K562 (cell line): ENCODE data around the gene GMDS. TPM values are rescaled to one million over a fixed set of nuclear protein-coding genes. Genes with fewer than 3 reads are reported as not detected.

Experiments used
- ATAC-seq: fragments of 200-7000 bp; cut with Tn5 transposase; 3 replicates; pipeline ENCODE4 v1.9.1; 2020; ENCODE audit warnings: moderate library complexity
- BruUV-seq: library from RNA; stranded (reverse); fragments of 400-500 nt; replicated peaks from 2 replicates; lab custom pipeline; 2021; lab: Mats Ljungman, UMichigan
- CTCF ChIA-PET: fragments of 300-600 bp; formaldehyde crosslinking; extraction: SDS; loops from one replicate; lab custom pipeline; 2021; ENCODE audit warnings: low intra/inter-chr PET ratio; lab: Yijun Ruan, JAX
- POLR2A ChIA-PET: fragments of 300-600, 350-650 bp; sonication (Branson Sonifier 250); formaldehyde crosslinking; extraction: SDS; loops from one replicate; lab custom pipeline; 2021; ENCODE audit warnings: antibody characterized with exemption, inconsistent platforms; lab: Yijun Ruan, JAX
- DNase-seq, 4 experiments: peaks; one replicate each; pipeline versions ENCODE4 v3.0.0 to v3.0.0-alpha.2; 2011 to 2018; ENCODE audit warnings: low spot score in 3 of 4, mixed read lengths in 3 of 4; ENCODE audit errors: extremely low read depth in 1 of 4
- FAIRE-seq: peaks from 2 replicates; lab custom pipeline; 2011; peaks lifted over from hg19 to GRCh38; lab: Jason Lieb, UNC
- H2AFZ ChIP-seq: 2 replicates; pipeline ENCODE4 v1.6.0; 2011; ENCODE audit warnings: low read depth, low read length, control low read depth, inconsistent platforms
- H3K27ac ChIP-seq: fragments of 200-600 bp; 3 replicates; pipeline ENCODE4 v1.8.0; 2011; ENCODE audit warnings: low read depth, mild to moderate bottlenecking, control low read depth, inconsistent platforms, low read length, moderate library complexity, mixed read lengths; ENCODE audit errors: extremely low read depth
- H3K27me3 ChIP-seq, 2 experiments: fragments of 300-600 bp in 1 of 2; 2 replicates in 1 of 2; 3 replicates in 1 of 2; pipeline versions ENCODE4 v1.6.0 to v1.8.0; 2011; ENCODE audit warnings: inconsistent platforms in 2 of 2, low read length in 2 of 2, mild to moderate bottlenecking in 1 of 2, mixed read lengths in 1 of 2, moderate library complexity in 1 of 2; ENCODE audit not compliant: control insufficient read depth in 2 of 2, insufficient read depth in 2 of 2
- H3K36me3 ChIP-seq: fragments of 300-600 bp; 3 replicates; pipeline ENCODE4 v1.8.0; 2011; ENCODE audit warnings: mild to moderate bottlenecking, low read length, inconsistent platforms; ENCODE audit not compliant: control insufficient read depth, insufficient read depth
- H3K4me1 ChIP-seq, 2 experiments: fragments of 200-600 bp in 1 of 2; replicated peaks in 1 of 2; 2 replicates in 1 of 2; 3 replicates in 1 of 2; pipeline versions ENCODE4 v1.5.1 to v1.8.0; 2011; ENCODE audit warnings: inconsistent platforms in 2 of 2, low read length in 2 of 2, mild to moderate bottlenecking in 1 of 2, mixed read lengths in 1 of 2, moderate library complexity in 1 of 2; ENCODE audit not compliant: control insufficient read depth in 2 of 2, insufficient read depth in 2 of 2
- H3K4me2 ChIP-seq: 2 replicates; pipeline ENCODE4 v1.6.1; 2011; ENCODE audit warnings: low read length, control low read depth, inconsistent platforms, mixed read lengths; ENCODE audit not compliant: insufficient read depth
- H3K4me3 ChIP-seq: fragments of 200-600 bp; sonication (generic), shearing (Covaris generic); 2 replicates; pipeline ENCODE4 v1.5.1; 2016; ENCODE audit warnings: control low read depth, inconsistent platforms
- H3K79me2 ChIP-seq: fragments of 200-600 bp; 3 replicates; pipeline ENCODE4 v1.8.0; 2011; ENCODE audit warnings: low read length, inconsistent platforms; ENCODE audit not compliant: control insufficient read depth, insufficient read depth
- H3K9ac ChIP-seq, 2 experiments: 2 replicates each; pipeline versions ENCODE4 v1.6.0 to v1.6.1; 2011; ENCODE audit warnings: low read depth in 2 of 2, low read length in 2 of 2, control low read depth in 1 of 2, inconsistent platforms in 1 of 2, mild to moderate bottlenecking in 1 of 2, mixed read lengths in 1 of 2; ENCODE audit not compliant: insufficient read depth in 1 of 2
- H3K9me1 ChIP-seq: one replicate; pipeline ENCODE4 v1.6.0; 2011; ENCODE audit warnings: inconsistent platforms, mild to moderate bottlenecking, low read length, moderate library complexity; ENCODE audit not compliant: control insufficient read depth, insufficient read depth
- H3K9me3 ChIP-seq: replicated peaks from 2 replicates; pipeline ENCODE4 v1.5.1; 2011; ENCODE audit warnings: low read depth, low read length, inconsistent platforms; ENCODE audit not compliant: control insufficient read depth, insufficient read depth
- H4K20me1 ChIP-seq: replicated peaks from 2 replicates; pipeline ENCODE4 v1.6.1; 2011; ENCODE audit warnings: low read length, inconsistent platforms, mixed read lengths; ENCODE audit not compliant: control insufficient read depth, insufficient read depth
- BCOR ChIP-seq: fragments of 450-650 bp; IDR thresholded peaks from 2 replicates; pipeline ENCODE4 v1.6.1; 2016
- ELF2 ChIP-seq: fragments of 250-450 bp; sonication (Bioruptor Pico); IDR thresholded peaks from 2 replicates; pipeline ENCODE4 v1.5.0; 2021; ENCODE audit warnings: mild to moderate bottlenecking
- KLF1 ChIP-seq: fragments of 450-650 bp; IDR thresholded peaks from 2 replicates; pipeline ENCODE4 v1.6.1; 2016; ENCODE audit warnings: missing genetic modification characterization, missing compliant biosample characterization
- PURB ChIP-seq: sonication (generic); formaldehyde crosslinking; IDR thresholded peaks from 2 replicates; pipeline ENCODE4 v1.9.0; 2021; ENCODE audit warnings: low read depth, mild to moderate bottlenecking, missing genetic modification reagents
- XRCC5 ChIP-seq: fragments of 200-400 bp; formaldehyde crosslinking; IDR thresholded peaks from 2 replicates; pipeline ENCODE4 v1.6.1; 2017; ENCODE audit warnings: low read depth, mild to moderate bottlenecking, low read length
- ZNF436 ChIP-seq: fragments of 250-450, 450-650 bp; sonication (Bioruptor Pico); formaldehyde crosslinking; IDR thresholded peaks from 2 replicates; pipeline ENCODE4 v1.7.0; 2020; ENCODE audit warnings: mild to moderate bottlenecking
- ZSCAN29 ChIP-seq: fragments of 450-650 bp; IDR thresholded peaks from 2 replicates; pipeline ENCODE4 v1.6.1; 2017
- WGBS: fragments of 100-300 bp; shearing (Covaris generic); methylation state at CpG from one replicate; pipeline ENCODE4 v1.1.6; 2016; ENCODE audit warnings: low coverage, mixed read lengths; ENCODE audit not compliant: insufficient coverage; ENCODE audit errors: missing lambda C conversion rate; 5-methylcytosine and 5-hydroxymethylcytosine counted together
- in situ Hi-C: fragments of 300-500 bp; cut with MboI; formaldehyde crosslinking; loops from 4 replicates; pipeline ENCODE4 v1.15.0; 2018; ENCODE audit warnings: inconsistent platforms, mixed read lengths
- intact Hi-C: fragments of 100-400 bp; cut with micrococcal nuclease; formaldehyde crosslinking; loops from 2 replicates; pipeline ENCODE4 v1.14.2; 2022
- polyA plus RNA-seq, 8 experiments: library from polyadenylated mRNA; depleted of rRNA in 4 of 8; stranded (reverse) in 5 of 8; unstranded in 3 of 8; fragments of >200 nt; fragmentation: Nextera tagmentation in 2 of 8; fragmentation: Illumina TruSeq in 1 of 8; extraction: Ambion mirVana in 2 of 8; extraction: Trizol in 1 of 8; gene quantifications; 2 replicates each; pipeline versions ENCODE4 v1.2.1 to v1.2.3, GENCODE V29; 2011 to 2014; ENCODE audit warnings: inconsistent platforms in 1 of 8, missing spikeins in 1 of 8
- total RNA-seq, 7 experiments: library from RNA; depleted of rRNA in 6 of 7; stranded (reverse); fragments of >200 nt in 6 of 7; fragmentation: Illumina TruSeq in 2 of 7; extraction: Trizol in 2 of 7; gene quantifications; 2 replicates each; pipeline versions ENCODE4 v1.2.1 to v1.2.3, GENCODE V29; 2011 to 2021; ENCODE audit warnings: low replicate concordance in 1 of 7
- TF ChIP-seq, protein P1 (sequence below): fragments of 450-650 bp; IDR thresholded peaks from 2 replicates; pipeline ENCODE4 v1.6.1; 2018; ENCODE audit not compliant: partially characterized antibody

Gene GMDS
- total and polyA plus RNA-seq, 9 of the 15 experiments (the other 6 are each of a cell fraction or from before 2014, with no cell fraction given): 0.48 to 31.8 (median 13.4) TPM

DNA sequence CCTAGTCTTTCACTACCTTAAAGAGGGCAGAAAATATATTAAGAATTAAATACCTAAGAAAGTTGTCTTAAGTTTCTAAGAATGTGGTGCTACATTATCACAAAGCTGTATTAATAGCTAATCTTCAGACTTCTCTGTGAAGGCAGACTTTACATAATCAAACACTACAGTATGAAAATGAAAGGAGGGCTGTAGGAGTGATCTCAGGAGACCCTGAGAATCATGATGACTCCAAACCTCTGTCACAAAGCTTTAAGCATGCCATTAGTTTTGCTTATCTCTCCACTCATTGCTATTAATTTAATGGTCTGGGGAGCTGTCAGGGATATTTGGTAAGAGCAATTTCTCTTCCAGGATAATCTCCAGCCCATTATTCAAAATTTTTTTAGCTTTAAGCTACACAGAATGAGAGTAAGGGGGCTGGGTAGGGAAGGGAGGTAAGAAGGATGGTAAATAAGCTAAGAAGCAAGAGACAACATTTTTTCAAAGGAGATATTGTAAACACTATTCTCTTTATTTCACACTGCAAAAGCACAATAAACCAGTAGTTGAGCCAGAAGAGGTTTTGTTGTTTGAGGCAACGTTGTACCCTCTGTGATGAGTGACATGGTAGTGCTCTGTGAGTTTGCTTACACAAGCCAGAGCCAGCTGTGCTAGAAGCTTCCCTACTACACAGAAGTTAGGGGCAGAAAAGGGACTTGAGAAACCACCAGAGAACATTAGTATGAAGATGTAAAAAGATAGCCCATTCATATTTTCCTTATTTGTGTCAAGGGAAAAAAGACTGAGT lies 258.8 kb downstream of the GMDS start:
- Histone ChIP-seq H3K9me1 (no peaks in the 10 kb centered on the region), H2AFZ (no peak overlapping the region), H4K20me1 (no peaks in the 10 kb centered on the region; the same call in 1 of the 2 replicates), H3K79me2 (no peaks in the 10 kb centered on the region), H3K4me1 (no peaks in the 10 kb centered on the region), H3K27ac (no peak overlapping the region), H3K9me3 (no peaks in the 10 kb centered on the region), H3K4me3 (no peak overlapping the region), H3K36me3 (no peaks in the 10 kb centered on the region), H3K9ac (no peak overlapping the region), H3K27me3 (peaks cover 0 to 5% of the 10 kb centered on the region in 2 experiments; a peak in 2 of 5 replicates)
- ATAC-seq: no peak
- in situ Hi-C loops: no loop called here
- 0% methylated on average over 1 of the region's 1 CpG for WGBS
- intact Hi-C loops: no loop called here
- ChIA-PET CTCF (interaction anchor here (0.6 kb wide), 1 partner anchor 64 kb away, joined by 5 read pairs; no protein-coding TSS in a partner anchor), POLR2A (interaction anchor here (1.2 to 2.2 kb wide), 4 partner anchors 9 to 104 kb away, joined by 3 to 7 read pairs (median 4); no protein-coding TSS in a partner anchor)
- DNase-seq: no peak
- no peak for FAIRE-seq
- TF ChIP-seq ELF2: no peak
- no peak for TF ChIP-seq KLF1 (tag)
- TF ChIP-seq ZNF436 (CRISPR knock-in tag): no peak
- no peak for TF ChIP-seq ZSCAN29
- TF ChIP-seq, protein P1, sequence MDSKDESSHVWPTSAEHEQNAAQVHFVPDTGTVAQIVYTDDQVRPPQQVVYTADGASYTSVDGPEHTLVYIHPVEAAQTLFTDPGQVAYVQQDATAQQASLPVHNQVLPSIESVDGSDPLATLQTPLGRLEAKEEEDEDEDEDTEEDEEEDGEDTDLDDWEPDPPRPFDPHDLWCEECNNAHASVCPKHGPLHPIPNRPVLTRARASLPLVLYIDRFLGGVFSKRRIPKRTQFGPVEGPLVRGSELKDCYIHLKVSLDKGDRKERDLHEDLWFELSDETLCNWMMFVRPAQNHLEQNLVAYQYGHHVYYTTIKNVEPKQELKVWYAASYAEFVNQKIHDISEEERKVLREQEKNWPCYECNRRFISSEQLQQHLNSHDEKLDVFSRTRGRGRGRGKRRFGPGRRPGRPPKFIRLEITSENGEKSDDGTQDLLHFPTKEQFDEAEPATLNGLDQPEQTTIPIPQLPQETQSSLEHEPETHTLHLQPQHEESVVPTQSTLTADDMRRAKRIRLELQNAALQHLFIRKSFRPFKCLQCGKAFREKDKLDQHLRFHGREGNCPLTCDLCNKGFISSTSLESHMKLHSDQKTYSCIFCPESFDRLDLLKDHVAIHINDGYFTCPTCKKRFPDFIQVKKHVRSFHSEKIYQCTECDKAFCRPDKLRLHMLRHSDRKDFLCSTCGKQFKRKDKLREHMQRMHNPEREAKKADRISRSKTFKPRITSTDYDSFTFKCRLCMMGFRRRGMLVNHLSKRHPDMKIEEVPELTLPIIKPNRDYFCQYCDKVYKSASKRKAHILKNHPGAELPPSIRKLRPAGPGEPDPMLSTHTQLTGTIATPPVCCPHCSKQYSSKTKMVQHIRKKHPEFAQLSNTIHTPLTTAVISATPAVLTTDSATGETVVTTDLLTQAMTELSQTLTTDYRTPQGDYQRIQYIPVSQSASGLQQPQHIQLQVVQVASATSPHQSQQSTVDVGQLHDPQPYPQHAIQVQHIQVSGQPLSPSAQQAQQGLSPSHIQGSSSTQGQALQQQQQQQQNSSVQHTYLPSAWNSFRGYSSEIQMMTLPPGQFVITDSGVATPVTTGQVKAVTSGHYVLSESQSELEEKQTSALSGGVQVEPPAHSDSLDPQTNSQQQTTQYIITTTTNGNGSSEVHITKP: no peak
- no peak for TF ChIP-seq PURB (CRISPR knock-in tag)
- TF ChIP-seq BCOR: no peak
- no peak for TF ChIP-seq XRCC5
- TF ChIP-seq, all 486 proteins: peak for 0
- no peak overlapping the region for H3K4me2 ChIP-seq
- BruUV-seq: no TSS peak
